Stimulated activated CD4-positive, alpha-beta T cell treated with anti-CD3 and anti-CD28 coated beads, TNF-alpha, amount 100 ng/mL, for 48 hours (primary cell): Measurements from ENCODE around the gene NCK2.

Experiments
- DNase-seq, 3 donors: peaks; one replicate each; pipeline ENCODE4 v3.0.0-alpha.2; 2020; ENCODE audit warnings: low read depth in 3 of 3

Gene NCK2

GRCh38 chr2:105736145-105736544, 8.6 kb upstream of the NCK2 start:
- DNase-seq, result no peak

GRCh38 chr2:105737980-105738657, 6.6 kb upstream of the NCK2 start:
- no peak for DNase-seq

GRCh38 chr2:105738658-105739241, 6.0 kb upstream of the NCK2 start:
- no peak for DNase-seq

GRCh38 chr2:105739426-105739825, 5.3 kb upstream of the NCK2 start:
- DNase-seq, result no peak

- no peak for DNase-seq
Measured at GRCh38 chr2:105739944-105740530, 4.7 kb upstream of the NCK2 start.

- DNase-seq, result no peak
Measured at GRCh38 chr2:105741174-105741573, 3.5 kb upstream of the NCK2 start.

- DNase-seq, result no peak
Measured at GRCh38 chr2:105741617-105742016, 3.1 kb upstream of the NCK2 start.

- DNase-seq, result peak in 1 of 3 donors; percentile 33
Measured at GRCh38 chr2:105744091-105744908, 412 bp upstream of the NCK2 start.

- peak; percentile 84 to 93 (median 92) for DNase-seq
Measured at GRCh38 chr2:105746177-105747080, 1.7 kb downstream of the NCK2 start.

- no peak for DNase-seq
Measured at GRCh38 chr2:105747254-105747894, 2.7 kb downstream of the NCK2 start.

GRCh38 chr2:105747991-105748390, 3.3 kb downstream of the NCK2 start:
- DNase-seq, result no peak

- no peak for DNase-seq
Measured at GRCh38 chr2:105748566-105748965, 3.9 kb downstream of the NCK2 start.

GRCh38 chr2:105749583-105750400, 5.1 kb downstream of the NCK2 start:
- DNase-seq, result peak in 1 of 3 donors; percentile 43

GRCh38 chr2:105750735-105751134, 6.0 kb downstream of the NCK2 start:
- DNase-seq, result no peak

- no peak for DNase-seq
Measured at GRCh38 chr2:105751272-105751671, 6.6 kb downstream of the NCK2 start.

- DNase-seq, result no peak
Measured at GRCh38 chr2:105752691-105753358, 8.1 kb downstream of the NCK2 start.

- DNase-seq, result no peak
Measured at GRCh38 chr2:105753380-105753779, 8.7 kb downstream of the NCK2 start.

- DNase-seq, result no peak
Measured at GRCh38 chr2:105754011-105754410, 9.3 kb downstream of the NCK2 start.

- no peak for DNase-seq
Measured at GRCh38 chr2:105754994-105755393, 10.3 kb downstream of the NCK2 start.
